ENCODE results near the gene ZNF12.

DNA sequence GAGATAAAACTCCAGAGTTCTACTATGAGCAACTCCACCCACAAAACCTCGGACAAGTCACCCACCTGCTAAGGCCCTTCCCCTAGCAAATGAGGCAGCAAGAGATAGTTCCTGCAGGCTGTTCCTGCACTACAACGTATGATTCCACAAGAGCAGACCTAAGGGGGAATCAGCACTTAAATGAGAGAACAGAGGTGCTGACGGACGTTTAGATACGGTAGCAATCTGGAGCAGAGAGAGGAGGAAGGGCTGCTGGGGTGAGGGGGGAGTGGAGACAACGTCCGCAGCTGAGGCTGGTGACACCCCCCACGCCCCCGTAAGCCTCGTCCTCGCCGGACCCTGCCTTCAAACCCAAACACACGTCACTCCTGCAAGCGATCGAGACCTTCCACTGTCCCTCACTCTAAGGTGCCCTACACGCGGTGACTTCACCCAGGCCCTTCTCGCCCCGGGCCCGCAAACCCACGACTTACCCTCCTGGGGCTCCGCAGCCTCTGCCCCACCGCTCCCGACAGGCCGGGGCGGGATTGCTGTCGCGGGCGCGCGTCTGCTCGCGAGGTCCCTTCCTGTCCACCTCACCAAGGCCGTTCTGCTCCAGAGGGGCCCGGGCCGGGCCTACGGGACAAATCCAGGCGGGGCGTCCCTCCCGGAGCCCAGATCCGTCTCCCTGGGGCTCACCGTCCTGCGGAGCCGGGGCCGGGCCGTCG is 635 bp downstream of the ZNF12 start:
- TF ChIP-seq POLR2A (IDR thresholded peaks at IDR 0.05) (no peak), EP300 (IDR thresholded peaks at IDR 0.05) (no peak)
- TF ChIP-seq, protein P1, sequence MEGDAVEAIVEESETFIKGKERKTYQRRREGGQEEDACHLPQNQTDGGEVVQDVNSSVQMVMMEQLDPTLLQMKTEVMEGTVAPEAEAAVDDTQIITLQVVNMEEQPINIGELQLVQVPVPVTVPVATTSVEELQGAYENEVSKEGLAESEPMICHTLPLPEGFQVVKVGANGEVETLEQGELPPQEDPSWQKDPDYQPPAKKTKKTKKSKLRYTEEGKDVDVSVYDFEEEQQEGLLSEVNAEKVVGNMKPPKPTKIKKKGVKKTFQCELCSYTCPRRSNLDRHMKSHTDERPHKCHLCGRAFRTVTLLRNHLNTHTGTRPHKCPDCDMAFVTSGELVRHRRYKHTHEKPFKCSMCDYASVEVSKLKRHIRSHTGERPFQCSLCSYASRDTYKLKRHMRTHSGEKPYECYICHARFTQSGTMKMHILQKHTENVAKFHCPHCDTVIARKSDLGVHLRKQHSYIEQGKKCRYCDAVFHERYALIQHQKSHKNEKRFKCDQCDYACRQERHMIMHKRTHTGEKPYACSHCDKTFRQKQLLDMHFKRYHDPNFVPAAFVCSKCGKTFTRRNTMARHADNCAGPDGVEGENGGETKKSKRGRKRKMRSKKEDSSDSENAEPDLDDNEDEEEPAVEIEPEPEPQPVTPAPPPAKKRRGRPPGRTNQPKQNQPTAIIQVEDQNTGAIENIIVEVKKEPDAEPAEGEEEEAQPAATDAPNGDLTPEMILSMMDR (IDR thresholded peaks at IDR 0.05), result no peak
